GM19043 (cell line): ENCODE measurements around the gene TAT.

Experiments
- ATAC-seq: cut with Tn5 transposase; IDR thresholded peaks from one replicate; pipeline ENCODE4 v1.9.1; 2021; ENCODE audit warnings: low read depth; ENCODE audit not compliant: unreplicated experiment

Gene TAT

DNA sequence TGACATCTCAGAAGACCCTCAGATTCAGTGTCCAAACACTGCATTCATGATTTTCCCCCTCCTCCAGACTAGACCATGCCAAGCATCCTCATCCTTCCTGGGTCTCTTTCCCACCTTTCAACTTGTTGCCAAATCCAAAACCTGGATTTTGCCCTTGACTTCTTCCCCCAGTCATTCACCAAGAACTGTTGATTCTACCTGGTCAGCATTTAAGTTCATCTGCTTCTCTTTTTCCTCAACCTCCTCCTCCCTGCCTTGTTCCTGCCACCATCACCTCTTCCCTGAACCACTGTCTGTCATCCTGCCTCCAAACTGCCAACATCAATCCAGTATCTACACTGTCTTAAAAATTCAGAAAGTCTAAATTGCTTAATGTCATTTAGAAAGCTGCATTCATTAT, 29.7 kb downstream of the TAT start:
- no peak for ATAC-seq

DNA sequence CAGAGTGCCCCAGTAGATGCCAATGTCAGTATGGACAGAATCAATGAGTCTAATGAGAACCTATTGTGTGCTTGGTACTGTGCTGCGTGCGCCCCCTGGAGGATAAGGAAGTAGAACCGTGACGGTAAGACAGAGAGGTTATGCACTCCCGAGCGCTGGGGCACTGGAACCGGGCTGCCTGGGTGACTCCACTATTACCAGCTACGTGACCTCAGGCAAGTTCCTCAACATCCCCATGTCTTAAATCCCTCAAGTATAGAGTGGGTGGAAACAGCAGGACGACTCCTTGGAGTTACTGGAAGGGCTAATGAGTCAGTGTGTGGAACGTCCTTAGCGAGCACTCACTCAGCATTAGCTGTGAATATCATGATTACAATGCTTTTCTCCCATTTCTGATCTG, 34.5 kb downstream of the TAT start:
- no peak for ATAC-seq

DNA sequence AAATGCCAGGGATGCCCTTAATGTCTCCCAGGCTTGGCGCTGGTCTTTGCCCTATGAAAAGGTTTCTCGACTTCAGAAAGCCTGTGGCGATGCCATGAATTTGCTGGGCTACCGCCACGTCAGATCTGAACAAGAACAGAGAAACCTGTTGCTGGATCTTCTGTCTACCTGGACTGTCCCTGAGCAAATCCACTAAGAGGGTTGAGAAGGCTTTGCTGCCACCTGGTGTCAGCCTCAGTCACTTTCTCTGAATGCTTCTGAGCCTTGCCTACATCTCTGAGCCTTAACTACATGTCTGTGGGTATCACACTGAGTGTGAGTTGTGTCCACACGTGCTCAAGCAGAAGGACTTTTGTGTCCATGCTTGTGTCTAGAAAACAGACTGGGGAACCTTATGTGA, 39.2 kb downstream of the TAT start:
- no peak for ATAC-seq

DNA sequence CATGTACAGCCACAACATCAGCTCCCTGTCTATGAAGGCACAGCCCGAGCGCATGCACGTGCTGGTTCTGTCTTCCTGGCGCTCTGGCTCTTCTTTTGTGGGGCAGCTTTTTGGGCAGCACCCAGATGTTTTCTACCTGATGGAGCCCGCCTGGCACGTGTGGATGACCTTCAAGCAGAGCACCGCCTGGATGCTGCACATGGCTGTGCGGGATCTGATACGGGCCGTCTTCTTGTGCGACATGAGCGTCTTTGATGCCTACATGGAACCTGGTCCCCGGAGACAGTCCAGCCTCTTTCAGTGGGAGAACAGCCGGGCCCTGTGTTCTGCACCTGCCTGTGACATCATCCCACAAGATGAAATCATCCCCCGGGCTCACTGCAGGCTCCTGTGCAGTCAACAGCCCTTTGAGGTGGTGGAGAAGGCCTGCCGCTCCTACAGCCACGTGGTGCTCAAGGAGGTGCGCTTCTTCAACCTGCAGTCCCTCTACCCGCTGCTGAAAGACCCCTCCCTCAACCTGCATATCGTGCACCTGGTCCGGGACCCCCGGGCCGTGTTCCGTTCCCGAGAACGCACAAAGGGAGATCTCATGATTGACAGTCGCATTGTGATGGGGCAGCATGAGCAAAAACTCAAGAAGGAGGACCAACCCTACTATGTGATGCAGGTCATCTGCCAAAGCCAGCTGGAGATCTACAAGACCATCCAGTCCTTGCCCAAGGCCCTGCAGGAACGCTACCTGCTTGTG, 40.0 kb downstream of the TAT start:
- no peak for ATAC-seq

DNA sequence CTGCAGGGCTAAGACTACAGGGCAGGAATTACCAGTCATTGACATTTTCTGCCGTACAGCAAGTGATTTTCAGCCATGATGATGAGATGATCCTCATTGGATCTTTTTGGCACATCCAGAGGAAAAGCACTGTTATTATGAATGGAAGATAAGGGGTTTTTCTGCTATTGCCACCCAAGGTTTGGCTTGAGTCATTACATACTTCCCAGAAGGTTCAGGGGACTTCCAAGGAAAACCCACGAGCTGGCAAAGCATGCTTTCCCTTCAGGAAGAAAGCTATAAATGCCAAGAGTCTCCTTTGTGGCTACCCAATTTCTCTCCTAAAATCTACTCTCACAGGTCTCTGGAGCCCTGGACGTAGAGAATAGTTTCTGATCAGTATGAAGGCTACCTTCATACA, 44.5 kb downstream of the TAT start:
- no peak for ATAC-seq

DNA sequence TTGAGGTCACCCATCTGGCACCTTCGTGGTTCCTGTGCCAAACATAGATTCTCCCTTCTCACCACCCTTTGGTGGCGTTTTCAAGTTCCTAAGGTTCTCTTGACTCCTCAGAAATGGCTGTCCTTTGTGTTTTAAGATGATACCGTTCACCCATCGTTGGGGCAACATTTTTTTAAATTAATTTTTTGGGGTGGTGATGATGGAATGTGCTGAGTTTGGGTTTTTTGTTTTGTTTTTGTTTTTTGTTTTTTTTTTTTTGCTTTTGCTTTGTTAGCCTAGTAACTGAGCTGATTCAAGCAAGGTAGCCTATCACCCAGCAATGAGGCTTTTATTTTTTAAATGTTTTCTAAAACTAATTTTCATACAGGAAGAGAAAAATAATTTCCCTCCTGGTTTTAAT, 48.0 kb downstream of the TAT start:
- no peak for ATAC-seq

DNA sequence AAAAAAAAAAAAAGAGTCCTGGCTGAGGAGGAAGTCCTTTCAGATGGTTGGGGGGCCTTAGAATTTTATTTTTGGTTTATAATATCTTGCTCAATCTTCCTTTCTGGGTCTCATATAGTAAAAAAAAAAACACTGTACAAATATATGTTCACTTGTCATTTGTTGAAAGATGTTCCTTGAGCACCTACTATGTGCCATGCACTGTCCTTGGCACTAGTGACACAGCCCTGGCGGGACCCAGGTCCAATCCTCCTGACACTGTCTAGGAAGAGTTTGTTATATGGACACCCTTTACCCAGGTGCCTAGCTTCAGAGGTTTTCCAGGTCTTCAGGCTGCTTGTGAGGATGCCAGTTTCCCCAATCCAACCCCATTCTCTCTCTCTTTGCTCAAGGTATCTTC, 48.6 kb downstream of the TAT start:
- ATAC-seq: no peak

DNA sequence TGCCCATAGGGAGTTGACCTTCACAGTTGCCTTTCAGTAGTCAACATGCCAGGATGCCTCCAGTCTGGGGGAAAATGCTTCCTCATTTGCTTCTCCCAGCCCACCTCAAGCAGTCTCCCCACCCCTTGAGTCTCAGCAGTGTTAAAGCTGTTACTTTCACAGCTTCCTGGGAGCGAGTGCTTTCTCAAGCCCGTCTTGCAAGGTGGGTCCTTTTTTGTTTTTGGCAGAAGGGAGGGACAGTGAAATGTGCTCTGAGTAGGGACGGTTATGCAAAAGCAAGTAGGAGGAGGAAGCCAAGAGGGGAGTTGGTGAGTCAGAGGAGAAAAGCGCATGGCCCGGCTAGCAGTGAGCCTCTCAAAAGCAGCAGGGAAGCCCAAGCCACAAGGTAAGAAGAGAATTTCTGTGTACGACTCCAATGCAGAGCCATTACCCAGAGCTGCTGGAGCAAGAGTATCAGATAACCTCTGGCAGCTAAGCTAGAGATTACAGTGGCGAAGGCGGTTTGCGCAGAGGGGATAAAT, 50.7 kb downstream of the TAT start, which contains the start of gene CHST4:
Gene CHST4 (plus strand): TSS at position 316 of the 521 bp plus-strand sequence. CDS start 10,252 bp downstream, outside the sequence.
- ATAC-seq: no peak

DNA sequence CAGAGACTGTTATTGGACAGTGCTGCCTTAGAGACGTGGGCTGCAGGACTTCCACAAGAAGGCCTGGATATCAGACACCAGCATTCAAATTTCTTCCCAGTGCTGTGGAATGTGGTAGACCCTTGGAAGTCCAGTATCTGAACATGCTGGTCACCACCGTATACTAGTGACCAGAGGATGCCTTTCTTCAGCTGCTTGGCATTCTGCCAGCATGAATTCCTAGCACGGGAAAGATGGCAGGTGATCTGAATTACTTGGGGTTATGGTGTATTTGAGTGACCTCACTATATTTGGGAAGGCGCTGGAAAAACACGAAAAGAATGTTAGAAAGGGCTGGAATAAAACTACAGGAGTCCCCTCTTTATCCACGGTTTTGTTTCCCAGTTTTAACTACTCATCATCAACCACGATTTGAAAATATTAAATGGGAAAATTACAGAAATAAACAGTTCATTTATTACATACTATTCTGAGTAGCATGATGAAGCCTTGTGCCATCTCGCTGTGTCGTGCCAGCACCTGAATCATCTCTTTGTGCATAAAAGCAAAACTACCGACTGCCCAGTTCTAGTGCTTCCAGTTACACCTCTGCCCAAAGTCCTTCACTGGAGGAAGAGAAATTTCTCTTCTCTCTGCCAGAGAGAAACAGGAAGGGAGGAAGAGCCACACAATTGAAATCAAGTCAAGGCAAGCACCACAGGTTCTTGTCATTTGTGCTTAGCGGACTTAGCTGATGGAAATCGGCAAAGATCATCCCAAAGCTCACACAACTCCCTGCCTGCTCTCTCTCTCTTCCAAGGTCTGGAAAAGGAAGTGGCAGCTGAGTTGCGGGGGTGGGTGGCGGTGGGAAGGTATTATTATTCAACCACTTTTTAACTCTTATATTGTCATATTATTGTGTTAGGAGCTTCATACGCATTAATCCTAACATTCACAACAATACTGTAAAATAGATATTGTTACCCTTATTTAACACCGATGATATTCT, 52.0 kb downstream of the TAT start:
- ATAC-seq: no peak

DNA sequence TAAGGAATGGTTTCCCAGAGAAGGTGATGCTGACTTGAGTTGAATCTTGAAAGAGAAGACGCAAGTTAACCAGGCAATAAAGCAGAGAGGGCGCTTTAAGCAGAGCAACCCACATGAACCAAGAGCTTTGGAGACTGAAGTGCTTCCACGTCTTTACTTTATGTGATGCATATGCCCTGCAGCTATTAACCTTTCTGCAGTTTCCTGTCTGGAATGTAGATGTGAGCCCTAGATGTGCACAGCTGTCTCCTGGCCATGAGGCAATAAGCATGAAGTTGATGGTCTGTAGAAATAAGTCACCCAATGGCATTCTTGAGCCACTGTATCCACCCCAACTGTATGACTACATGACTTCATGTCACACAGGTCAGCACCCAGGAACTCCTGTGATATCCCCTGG, 56.3 kb downstream of the TAT start:
- ATAC-seq: no peak
